Parathyroid adenoma (tissue), 2 donors: ENCODE results near the gene MTFR1L.

Source experiments
- H2AFZ ChIP-seq: fragments of 300-600 bp; sonication (generic); one replicate; pipeline ENCODE4 v1.7.0; 2017; ENCODE audit warnings: antibody characterized with exemption, mild to moderate bottlenecking
- H3K27ac ChIP-seq: fragments of 300-600 bp; sonication (generic); one replicate; pipeline ENCODE4 v1.7.0; 2017
- H3K27me3 ChIP-seq: fragments of 300-600 bp; sonication (generic); one replicate; pipeline ENCODE4 v1.7.0; 2017; ENCODE audit warnings: low read length; ENCODE audit not compliant: control insufficient read depth, insufficient read depth
- H3K36me3 ChIP-seq: fragments of 300-600 bp; sonication (generic); one replicate; pipeline ENCODE4 v1.7.0; 2017; ENCODE audit warnings: low read length; ENCODE audit not compliant: control insufficient read depth, insufficient read depth
- H3K4me1 ChIP-seq: fragments of 300-600 bp; sonication (generic); one replicate; pipeline ENCODE4 v1.7.0; 2017; ENCODE audit warnings: control low read depth
- H3K4me2 ChIP-seq: fragments of 300-600 bp; sonication (generic); one replicate; pipeline ENCODE4 v1.7.0; 2017; ENCODE audit warnings: low read length
- H3K4me3 ChIP-seq: fragments of 300-600 bp; sonication (generic); one replicate; pipeline ENCODE4 v1.7.0; 2017; ENCODE audit warnings: low read depth, low read length
- H3K79me2 ChIP-seq: fragments of 300-600 bp; sonication (generic); one replicate; pipeline ENCODE4 v1.7.0; 2017; ENCODE audit warnings: control low read depth
- H3K9ac ChIP-seq: fragments of 300-600 bp; sonication (generic); one replicate; pipeline ENCODE4 v1.7.0; 2017; ENCODE audit warnings: mild to moderate bottlenecking
- H3K9me3 ChIP-seq: fragments of 300-600 bp; sonication (generic); one replicate; pipeline ENCODE4 v1.7.0; 2017; ENCODE audit warnings: low read length; ENCODE audit not compliant: control insufficient read depth
- CTCF ChIP-seq: fragments of 300-600 bp; sonication (generic); IDR thresholded peaks from one replicate; pipeline ENCODE4 v1.7.0; 2017; ENCODE audit warnings: antibody characterized with exemption, mild to moderate bottlenecking
- donor health status: primary hyperparathyroidism.

The MTFR1L gene

GRCh38 chr1:25803368-25803767, 16.4 kb upstream of the MTFR1L start:
- no peaks in the 10 kb centered on the region for H3K27me3 ChIP-seq
- H3K9me3 ChIP-seq: no peaks in the 10 kb centered on the region
- H3K36me3 ChIP-seq: no peaks in the 10 kb centered on the region
- H3K27ac ChIP-seq: no peak overlapping the region
- H3K4me2 ChIP-seq: peak overlapping the region; percentile 53
- no peaks in the 10 kb centered on the region for H3K4me1 ChIP-seq
- no peak overlapping the region for H3K4me3 ChIP-seq
- H2AFZ ChIP-seq: no peak overlapping the region
- TF ChIP-seq CTCF: no peak
- no peaks in the 10 kb centered on the region for H3K79me2 ChIP-seq
- no peak overlapping the region for H3K9ac ChIP-seq

GRCh38 chr1:25804244-25804963, 15.3 kb upstream of the MTFR1L start:
- no peak overlapping the region for H3K4me2 ChIP-seq
- no peaks in the 10 kb centered on the region for H3K79me2 ChIP-seq
- H3K27ac ChIP-seq: no peak overlapping the region
- no peaks in the 10 kb centered on the region for H3K27me3 ChIP-seq
- no peak overlapping the region for H3K4me3 ChIP-seq
- no peak overlapping the region for H3K9ac ChIP-seq
- no peaks in the 10 kb centered on the region for H3K36me3 ChIP-seq
- H2AFZ ChIP-seq: no peak overlapping the region
- H3K9me3 ChIP-seq: no peaks in the 10 kb centered on the region
- no peak for TF ChIP-seq CTCF
- H3K4me1 ChIP-seq: no peaks in the 10 kb centered on the region

GRCh38 chr1:25804964-25805862, 14.5 kb upstream of the MTFR1L start:
- Histone ChIP-seq H3K9me3 (no peaks in the 10 kb centered on the region), H3K4me3 (no peak overlapping the region), H3K27ac (no peak overlapping the region), H3K9ac (no peak overlapping the region), H2AFZ (no peak overlapping the region), H3K79me2 (no peaks in the 10 kb centered on the region), H3K27me3 (no peaks in the 10 kb centered on the region), H3K36me3 (no peaks in the 10 kb centered on the region), H3K4me1 (no peaks in the 10 kb centered on the region), H3K4me2 (no peak overlapping the region)
- TF ChIP-seq CTCF: no peak

- Histone ChIP-seq H2AFZ (no peak overlapping the region), H3K9me3 (no peaks in the 10 kb centered on the region), H3K4me3 (no peak overlapping the region), H3K79me2 (no peaks in the 10 kb centered on the region), H3K27ac (no peak overlapping the region), H3K4me1 (no peaks in the 10 kb centered on the region), H3K36me3 (no peaks in the 10 kb centered on the region), H3K27me3 (no peaks in the 10 kb centered on the region), H3K4me2 (no peak overlapping the region), H3K9ac (no peak overlapping the region)
- no peak for TF ChIP-seq CTCF
These were observed 13.9 kb upstream of the MTFR1L start for GRCh38 chr1:25805863-25806225.
